ENCODE data around the gene DHX29. TPM values are rescaled to one million over a fixed set of nuclear protein-coding genes. Genes with fewer than 3 reads are reported as not detected.

DHX29 gene
- total RNA-seq, 1 experiment from 2014 or later = 30.3 TPM

GRCh38 chr5:55333017-55333416 lies 25.5 kb upstream of the DHX29 start:
- Mint-ChIP-seq H3K36me3 (ENCODE audit: insufficient read depth in 1 of 3, low read depth in 3 of 3) (peaks cover 16 to 65% (median 54%) of the 10 kb centered on the region in 3 experiments; a peak in 6 of 7 replicates), H3K9me3 (no peaks in the 10 kb centered on the region), H3K27ac (no peak overlapping the region), H3K27me3 (ENCODE audit: low read depth) (no peaks in the 10 kb centered on the region), H3K4me3 (no peak overlapping the region), H3K4me1 (no peaks in the 10 kb centered on the region)
- no peaks in the 10 kb centered on the region for H4K20me1 ChIP-seq (ENCODE audit: control insufficient read depth, insufficient read depth, insufficient read length)
- H4K5ac ChIP-seq (ENCODE audit: insufficient read length, low read depth, low read length) = no peak overlapping the region
- H3K4ac ChIP-seq (ENCODE audit: low read depth, low read length) = no peak overlapping the region
- H2BK12ac ChIP-seq (ENCODE audit: insufficient read length, low read depth, low read length) = no peak overlapping the region
- no peak overlapping the region for H3T11ph ChIP-seq (ENCODE audit: low read length)
- no peak overlapping the region for H2AFZ ChIP-seq (ENCODE audit: low read length)
- no peak for TF ChIP-seq CTCF (conservative IDR thresholded peaks at IDR 0.05)
- no peak overlapping the region for H2BK5ac ChIP-seq (ENCODE audit: insufficient read length, low read length)
- no peak overlapping the region for H2BK20ac ChIP-seq (ENCODE audit: low read depth, low read length, poor library complexity, severe bottlenecking)
- H2BK15ac ChIP-seq (ENCODE audit: low read depth, low read length) = no peak overlapping the region
- no peak overlapping the region for H3K23ac ChIP-seq (ENCODE audit: insufficient read length, low read depth, low read length)
- no peak overlapping the region for H4K8ac ChIP-seq (replicated peaks; ENCODE audit: insufficient read length, low read depth, low read length)
- no peaks in the 10 kb centered on the region for H3K27me3 ChIP-seq (ENCODE audit: insufficient read depth, low read length)
- no peak overlapping the region for H3K4me2 ChIP-seq (ENCODE audit: insufficient read depth, insufficient read length, low read length)
- no peak overlapping the region for H3K9ac ChIP-seq (ENCODE audit: extremely low read depth, insufficient read length, low read length)
- no peak for DNase-seq
- no peak overlapping the region for H3K56ac ChIP-seq (ENCODE audit: insufficient read length, low read depth, low read length)
- H3K79me1 ChIP-seq (ENCODE audit: insufficient read depth, low read depth, low read length, poor library complexity, severe bottlenecking) = peaks cover 6% of the 10 kb centered on the region
- no peak overlapping the region for H2BK120ac ChIP-seq (ENCODE audit: low read depth, low read length, poor library complexity, severe bottlenecking)
- no peak overlapping the region for H3K14ac ChIP-seq (ENCODE audit: insufficient read depth, low read length)
- no peak overlapping the region for H3K27ac ChIP-seq (ENCODE audit: insufficient read length, low read depth, low read length)
- H3K79me2 ChIP-seq (ENCODE audit: insufficient read depth, low read length) = peaks cover 1% of the 10 kb centered on the region; the same call in 1 of the 2 replicates
- H3K9me3 ChIP-seq (ENCODE audit: control insufficient read depth, low read depth, low read length) = no peaks in the 10 kb centered on the region
- H3K23me2 ChIP-seq (ENCODE audit: insufficient read length, low read depth, low read length, poor library complexity, severe bottlenecking) = no peaks in the 10 kb centered on the region
- no peak overlapping the region for H4K91ac ChIP-seq (ENCODE audit: insufficient read length, low read depth, low read length)
- WGBS (ENCODE audit: extremely low coverage, insufficient read length, low lambda C conversion rate) = no CpG with 5 or more reads among the region's 1 CpG
- H3K18ac ChIP-seq (ENCODE audit: insufficient read length, low read depth, low read length) = no peak overlapping the region
- no peak overlapping the region for H2AK5ac ChIP-seq (ENCODE audit: insufficient read length, low read length)
- H3K4me1 ChIP-seq (ENCODE audit: insufficient read depth, low read length) = no peaks in the 10 kb centered on the region

Measured in H9 (cell line).